Measurements from ENCODE around the gene ST6GALNAC1. TPM values are rescaled to one million over a fixed set of nuclear protein-coding genes. Genes with fewer than 3 reads are reported as not detected.

The ST6GALNAC1 gene
- total and polyA plus RNA-seq, 2 of the 4 experiments (the other 2 are of a cell fraction): not detected

GRCh38 chr17:76670020-76670717 lies 26.6 kb upstream of the ST6GALNAC1 start:
- no peak for DNase-seq
- no peak overlapping the region for H3K18ac ChIP-seq (ENCODE audit: low read depth, low read length)

More at GRCh38 chr17:76670020-76670717, 26.6 kb upstream of the ST6GALNAC1 start:
- Histone ChIP-seq H4K5ac (ENCODE audit: low read depth, low read length) (no peak overlapping the region), H3K4me3 (ENCODE audit: insufficient read depth, low read depth, low read length) (no peak overlapping the region), H3K9me1 (ENCODE audit: insufficient read depth, low read length) (peaks cover 18% of the 10 kb centered on the region), H2BK20ac (ENCODE audit: low read depth, low read length) (peak overlapping the region; percentile 20), H3K4me2 (ENCODE audit: low read depth, low read length) (no peak overlapping the region), H2AK9ac (replicated peaks; ENCODE audit: low read depth, low read length, poor library complexity) (no peak overlapping the region), H3K27me3 (ENCODE audit: control insufficient read depth, insufficient read depth, low read length) (no peaks in the 10 kb centered on the region), H4K91ac (ENCODE audit: insufficient read depth, low read depth, low read length) (no peak overlapping the region), H3K23ac (ENCODE audit: low read depth, low read length) (no peak overlapping the region), H4K20me1 (ENCODE audit: insufficient read depth, low read length) (no peaks in the 10 kb centered on the region), H2AK5ac (ENCODE audit: low read depth, low read length) (no peak overlapping the region), H3K56ac (ENCODE audit: extremely low read depth, insufficient read depth, low read length) (no peak overlapping the region), H3K4me1 (ENCODE audit: control insufficient read depth, insufficient read depth, low read length) (peaks cover 19% of the 10 kb centered on the region), H3K36me3 (ENCODE audit: control insufficient read depth, insufficient read depth, low read length) (peaks cover 8% of the 10 kb centered on the region), H3K9ac (ENCODE audit: low read depth, low read length) (no peak overlapping the region), H3K4ac (ENCODE audit: low read depth, low read length) (no peak overlapping the region), H3K79me1 (ENCODE audit: low read depth in 1 of 2, low read length in 2 of 2) (peaks cover 0 to 31% of the 10 kb centered on the region in 2 experiments; a peak in 2 of 4 replicates), H3K9me3 (ENCODE audit: control insufficient read depth, insufficient read depth, low read length) (no peaks in the 10 kb centered on the region), H2BK120ac (ENCODE audit: low read depth, low read length) (0 out of 2 replicates have a peak overlapping the region, but pooled peaks have one; percentile 17), H3K14ac (replicated peaks; ENCODE audit: low read depth, low read length) (no peak overlapping the region), H2BK5ac (ENCODE audit: low read depth, low read length, poor library complexity, severe bottlenecking) (no peak overlapping the region), H2BK15ac (ENCODE audit: low read depth, low read length) (no peak overlapping the region), H4K8ac (ENCODE audit: low read depth in 2 of 2, low read length in 2 of 2) (no peak overlapping the region; a peak in 1 of 4 replicates), H2AFZ (replicated peaks; ENCODE audit: low read length, poor library complexity) (no peak overlapping the region), H3K27ac (ENCODE audit: insufficient read depth, low read length) (no peak overlapping the region)
- ChIA-PET CTCF (no interaction called here), POLR2A (ENCODE audit: unreplicated experiment) (no interaction called here)
- dilution Hi-C loops (cut with HindIII; ENCODE audit: low sequenced_read_pairs, unreplicated experiment): no loop called here
- no peak for TF ChIP-seq RCOR1 (IDR thresholded peaks at IDR 0.05; ENCODE audit: insufficient replicate concordance, low read length)
- TF ChIP-seq NFE2L2 (IDR thresholded peaks at IDR 0.05; ENCODE audit: low read depth, low read length): no peak
- WGBS, 2 experiments (ENCODE audit: extremely low coverage in 2 of 2, insufficient read length in 1 of 2): 100% methylated on average over 1 of the region's 9 CpGs; no CpG with 5 or more reads in 1 of the 2 experiments
- intact Hi-C loops (cut with micrococcal nuclease): loop anchor here (5.0 kb wide), 1 partner anchor 113 kb away; no protein-coding TSS in a partner anchor
- ATAC-seq (ENCODE audit: low read depth): no peak
- BruUV-seq (replicated peaks): no TSS peak
- in situ Hi-C loops (cut with MboI; ENCODE audit: low sequenced_read_pairs): no loop called here
